GM21447 (cell line): Measurements from ENCODE around the gene RRAGD.

Experiments used
- ATAC-seq: cut with Tn5 transposase; IDR thresholded peaks from one replicate; pipeline ENCODE4 v1.9.1; 2021; ENCODE audit not compliant: unreplicated experiment

Gene RRAGD

DNA sequence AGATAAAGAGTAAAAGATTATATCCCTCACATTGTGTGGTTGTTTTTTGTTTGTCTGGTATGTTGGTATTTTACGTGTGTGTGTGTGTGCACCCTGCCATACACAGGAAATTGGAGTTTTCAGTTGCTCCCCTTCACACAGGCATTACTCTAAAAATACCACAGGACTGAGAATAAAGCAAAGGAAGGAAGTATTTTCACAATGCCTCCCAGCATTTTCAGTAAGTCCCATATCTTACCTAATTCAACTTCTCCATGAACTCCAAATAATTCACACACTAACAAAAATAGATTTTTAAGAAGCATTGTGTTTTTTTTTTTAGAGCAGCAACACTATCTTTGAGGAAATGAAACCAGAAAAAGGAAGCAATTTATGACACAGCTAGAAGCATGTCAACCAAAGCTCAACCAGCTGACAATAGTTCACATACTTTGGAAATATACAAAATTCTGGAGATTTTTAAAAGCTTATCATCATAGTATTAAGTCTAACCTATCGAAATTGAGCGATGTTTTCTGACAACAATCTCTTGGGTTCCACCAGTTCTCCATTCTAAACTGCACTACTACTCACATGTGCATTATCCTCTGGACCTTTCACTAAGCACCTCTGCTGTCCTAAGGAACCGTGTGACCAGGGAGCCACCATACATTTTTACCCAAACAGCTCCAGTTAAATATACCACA, 61.6 kb downstream of the RRAGD start:
- ATAC-seq = peak; percentile 41

DNA sequence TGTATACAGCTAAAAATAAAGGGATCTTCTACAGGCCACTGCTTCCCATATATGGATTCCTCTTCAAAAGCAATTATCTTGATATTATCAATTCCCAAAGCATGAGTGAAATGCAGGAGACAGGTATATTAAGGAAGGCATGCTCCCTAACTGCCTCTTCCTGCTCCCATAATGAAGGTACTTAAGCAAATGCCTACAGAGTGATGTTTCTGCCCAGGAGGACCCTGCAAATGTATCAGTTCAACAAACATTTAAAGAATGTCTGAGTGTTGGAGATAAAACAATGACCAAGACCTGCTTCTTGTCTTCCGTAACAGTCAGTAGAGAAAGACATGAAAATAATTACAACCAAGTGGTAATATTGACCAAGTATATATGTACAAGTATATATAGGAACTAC, 63.7 kb downstream of the RRAGD start:
- ATAC-seq = no peak

GRCh38 chr6:89347825-89348224, 64.2 kb downstream of the RRAGD start:
- no peak for ATAC-seq

DNA sequence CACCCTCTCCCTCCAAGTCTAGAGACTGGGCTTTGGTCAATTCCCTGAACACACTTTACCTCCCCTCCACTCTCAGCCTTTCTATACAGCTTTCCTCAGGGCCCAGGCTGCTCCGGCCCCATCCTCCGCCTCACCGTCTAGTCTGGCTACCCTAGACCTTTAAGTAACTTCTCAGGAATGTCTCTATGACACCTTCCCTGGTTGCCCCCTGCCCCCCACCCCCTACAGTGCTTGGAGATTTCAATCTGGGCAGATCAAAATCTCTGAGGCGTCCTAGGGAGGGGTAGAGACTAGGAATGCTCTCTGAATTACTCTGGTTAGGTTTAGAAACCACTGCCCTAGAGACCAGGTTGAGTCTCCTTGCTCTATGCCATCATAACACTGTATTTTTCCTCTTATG, 65.6 kb downstream of the RRAGD start:
- ATAC-seq = no peak

GRCh38 chr6:89339565-89339964, 72.5 kb downstream of the RRAGD start:
- ATAC-seq = no peak

- ATAC-seq = no peak
Measured at GRCh38 chr6:89335164-89335563, 76.9 kb downstream of the RRAGD start.

GRCh38 chr6:89330910-89331309, 81.2 kb downstream of the RRAGD start:
- ATAC-seq = no peak

GRCh38 chr6:89328976-89329375, 83.1 kb downstream of the RRAGD start:
- ATAC-seq = no peak

- ATAC-seq = no peak
Measured at GRCh38 chr6:89324304-89324703, 87.8 kb downstream of the RRAGD start.

GRCh38 chr6:89323511-89323971, 88.5 kb downstream of the RRAGD start:
- ATAC-seq = no peak

GRCh38 chr6:89321131-89321970, 90.7 kb downstream of the RRAGD start:
- peak; percentile 62 for ATAC-seq

DNA sequence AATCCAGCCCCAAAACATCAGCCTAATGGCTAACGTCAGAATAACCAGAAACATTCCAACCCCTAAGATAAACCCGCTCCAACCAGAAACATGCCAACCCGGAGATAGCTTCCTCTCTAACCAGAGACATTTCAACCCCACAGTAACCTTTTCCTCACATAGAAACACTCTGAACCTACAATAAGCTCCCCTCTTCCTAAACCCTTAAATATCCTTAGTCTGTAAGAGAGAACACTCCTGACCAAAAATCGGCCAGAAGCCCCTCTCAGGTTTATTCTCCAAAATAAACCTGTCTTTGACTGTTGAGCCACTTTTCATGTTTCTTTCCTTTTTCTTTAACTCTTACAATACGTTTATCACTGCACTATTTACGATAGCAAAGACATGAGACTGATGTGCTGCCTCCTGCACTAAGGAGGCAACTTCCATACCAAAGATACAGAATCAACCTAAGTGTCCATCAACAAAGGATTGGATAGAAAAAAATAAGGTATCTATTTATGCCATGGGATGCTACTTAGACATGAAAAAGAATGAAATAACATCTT, 92.0 kb downstream of the RRAGD start:
- ATAC-seq = no peak

DNA sequence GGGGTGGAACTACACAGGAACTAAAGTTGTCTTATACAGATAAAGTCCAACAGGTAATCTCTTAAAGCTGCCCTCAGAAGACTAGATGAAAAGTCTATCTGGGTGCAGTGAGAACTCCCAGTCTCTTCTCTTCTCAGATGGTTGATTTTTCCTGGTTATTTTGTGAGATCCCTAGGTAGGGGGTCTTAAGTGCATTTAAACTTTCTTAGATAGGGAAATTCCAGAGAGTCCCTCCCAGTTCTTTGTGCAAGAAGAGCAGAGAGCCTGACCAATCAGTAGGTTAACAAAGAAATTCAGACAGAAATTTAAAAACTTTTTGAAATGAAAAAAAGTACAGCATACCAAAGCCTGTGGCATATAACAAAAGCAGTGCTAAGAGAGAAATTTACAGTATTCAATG, 95.0 kb downstream of the RRAGD start:
- ATAC-seq = no peak

DNA sequence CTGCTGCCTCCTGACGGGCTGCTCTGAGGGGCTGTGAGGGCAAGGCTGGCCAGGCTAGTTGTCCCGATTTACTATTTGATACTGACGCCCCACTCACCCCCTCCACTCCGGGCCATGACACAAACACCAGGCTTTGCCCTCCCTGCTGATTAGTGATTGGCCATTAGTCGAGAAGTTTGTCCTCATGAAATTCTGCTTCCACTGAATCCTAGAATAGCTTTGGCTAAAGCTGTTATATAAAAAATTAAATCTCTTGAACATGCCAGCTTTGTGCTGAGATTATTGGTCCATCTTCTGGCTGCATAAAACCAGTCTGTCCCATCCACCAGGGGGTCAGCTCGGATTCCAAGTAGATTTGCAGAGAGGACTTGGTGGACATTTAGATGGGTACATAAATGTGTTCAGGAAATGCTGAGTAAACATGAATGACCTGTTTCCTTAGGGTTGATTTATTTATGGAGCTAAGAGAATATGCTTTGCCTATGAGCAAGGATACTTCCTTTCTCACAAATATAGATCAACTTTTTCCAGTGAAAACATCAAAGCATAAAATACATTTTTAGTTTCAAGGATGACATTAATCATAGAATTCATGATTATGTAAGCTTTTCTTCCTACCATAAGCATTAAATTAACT, 96.7 kb downstream of the RRAGD start, which contains the start of gene GABRR2:
TSS of gene GABRR2 (minus strand) at position 51 of the 637 bp plus-strand sequence. CDS start 134 bp downstream, outside the sequence.
- no peak for ATAC-seq

DNA sequence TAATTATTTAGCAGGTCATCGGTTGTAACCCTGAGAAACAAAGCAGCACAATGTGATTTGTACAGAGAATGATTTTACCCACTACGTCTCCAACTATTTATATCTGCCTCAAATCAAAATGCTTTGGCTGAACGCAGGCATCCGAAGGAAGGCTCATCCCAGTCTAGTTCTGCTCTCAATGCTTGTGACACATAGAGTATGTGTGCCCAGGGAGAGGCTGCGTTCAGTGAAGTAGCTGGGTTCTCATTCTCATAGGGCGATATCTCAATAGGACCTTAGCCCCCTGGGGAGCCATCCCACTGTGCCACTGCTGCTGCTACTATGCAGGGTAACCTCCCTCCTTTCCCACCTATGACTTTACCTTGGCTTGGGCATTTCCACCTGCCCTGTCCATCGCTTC, 97.4 kb downstream of the RRAGD start:
- no peak for ATAC-seq
